ENCODE data around the gene HEYL.

The HEYL gene

GRCh38 chr1:39639305-39640130, at the start of gene HEYL:
HEYL (minus strand) TSS chr1:39639643; CDS start chr1:39639625, 18 bp downstream.
- peak within 1 kb of the TSS; percentile 23 for H3K4me3 ChIP-seq (ENCODE audit: low read length)
- peak; percentile 55 for TF ChIP-seq CTCF (conservative IDR thresholded peaks at IDR 0.05; ENCODE audit: low read depth, low read length)
- DNase-seq (ENCODE audit: low read depth) = no peak

- DNase-seq (ENCODE audit: low read depth) = no peak
- no peak overlapping the region for H3K4me3 ChIP-seq (ENCODE audit: low read length)
- TF ChIP-seq CTCF (conservative IDR thresholded peaks at IDR 0.05; ENCODE audit: low read depth, low read length) = no peak
Observed at GRCh38 chr1:39689214-39689613, 49.8 kb upstream of the HEYL start.

- no peak for TF ChIP-seq CTCF (conservative IDR thresholded peaks at IDR 0.05; ENCODE audit: low read depth, low read length)
- DNase-seq (ENCODE audit: low read depth) = no peak
- no peak overlapping the region for H3K4me3 ChIP-seq (ENCODE audit: low read length)
Observed at GRCh38 chr1:39688706-39689105, 49.3 kb upstream of the HEYL start.

- no peak for TF ChIP-seq CTCF (conservative IDR thresholded peaks at IDR 0.05; ENCODE audit: low read depth, low read length)
- no peak overlapping the region for H3K4me3 ChIP-seq (ENCODE audit: low read length)
- no peak for DNase-seq (ENCODE audit: low read depth)
Observed at GRCh38 chr1:39687243-39687642, 47.8 kb upstream of the HEYL start.

- no peak overlapping the region for H3K4me3 ChIP-seq (ENCODE audit: low read length)
- DNase-seq (ENCODE audit: low read depth) = no peak
- no peak for TF ChIP-seq CTCF (conservative IDR thresholded peaks at IDR 0.05; ENCODE audit: low read depth, low read length)
Observed at GRCh38 chr1:39685071-39685470, 45.6 kb upstream of the HEYL start.

GRCh38 chr1:39684313-39684664, 44.8 kb upstream of the HEYL start:
- DNase-seq (ENCODE audit: low read depth) = no peak
- H3K4me3 ChIP-seq (ENCODE audit: low read length) = no peak overlapping the region
- TF ChIP-seq CTCF (conservative IDR thresholded peaks at IDR 0.05; ENCODE audit: low read depth, low read length) = no peak
